ENCODE measurements around the gene CMTM4.
"Not testable (repeated sequence)": the region's sequence is repeated elsewhere in the genome, so short reads cannot be mapped to it uniquely, and the experiment has no call there.

CMTM4 gene

DNA sequence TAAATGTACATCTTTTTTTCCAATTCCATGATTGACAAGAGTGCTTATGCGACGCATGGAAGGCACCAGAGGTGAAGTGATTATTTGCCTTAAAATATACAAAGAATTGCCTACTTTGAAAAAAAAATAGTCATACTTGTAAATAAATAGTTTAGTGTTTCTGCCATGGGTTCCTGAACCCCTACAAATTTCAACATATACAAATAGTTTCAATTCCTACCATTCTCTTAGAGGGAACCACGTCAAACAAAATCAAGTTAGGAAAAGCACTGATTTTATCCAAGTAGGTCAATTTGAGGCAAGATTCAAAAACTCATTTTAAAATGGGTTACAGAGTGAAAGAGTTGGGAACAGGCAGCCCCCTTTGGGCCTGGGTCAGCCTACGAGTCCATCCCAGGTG, 80.4 kb downstream of the CMTM4 start:
- no peak for DNase-seq (ENCODE audit: low spot score)

DNA sequence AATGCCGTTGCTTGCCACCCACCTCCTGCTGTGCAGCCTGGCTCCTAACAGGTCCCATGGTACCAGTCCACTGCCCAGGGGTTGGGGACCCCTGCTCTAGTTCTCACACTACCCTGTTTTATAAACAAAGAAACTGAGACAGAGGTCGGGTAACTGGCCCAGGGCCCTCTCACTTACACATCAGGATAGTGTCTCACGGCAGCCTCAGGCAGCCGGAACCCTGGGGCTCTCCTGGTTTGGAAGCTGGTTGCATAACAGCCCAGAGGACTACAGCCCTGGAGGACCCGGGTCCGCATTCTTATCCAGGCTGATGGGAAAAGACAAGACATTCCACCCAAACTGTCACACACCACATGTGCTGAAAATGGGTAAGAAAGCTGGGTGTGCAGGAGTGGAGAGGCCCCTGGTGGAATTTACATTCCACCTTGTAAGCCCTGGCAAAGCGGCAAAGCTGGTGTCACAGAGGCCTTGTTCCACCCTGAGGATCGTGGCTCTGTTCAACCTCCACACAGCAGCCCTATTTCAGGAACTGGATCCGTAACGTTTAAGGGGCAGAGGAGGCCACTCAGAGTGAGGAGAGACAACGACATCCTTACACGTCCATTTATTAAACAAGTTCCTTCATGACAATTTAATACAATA, 82.3 kb downstream of the CMTM4 start:
- DNase-seq (ENCODE audit: low spot score) = no peak

GRCh38 chr16:66612422-66612821, 84.1 kb downstream of the CMTM4 start:
- DNase-seq (ENCODE audit: low spot score) = no peak

GRCh38 chr16:66611911-66612310, 84.6 kb downstream of the CMTM4 start:
- not testable (repeated sequence) for DNase-seq (ENCODE audit: low spot score)

DNA sequence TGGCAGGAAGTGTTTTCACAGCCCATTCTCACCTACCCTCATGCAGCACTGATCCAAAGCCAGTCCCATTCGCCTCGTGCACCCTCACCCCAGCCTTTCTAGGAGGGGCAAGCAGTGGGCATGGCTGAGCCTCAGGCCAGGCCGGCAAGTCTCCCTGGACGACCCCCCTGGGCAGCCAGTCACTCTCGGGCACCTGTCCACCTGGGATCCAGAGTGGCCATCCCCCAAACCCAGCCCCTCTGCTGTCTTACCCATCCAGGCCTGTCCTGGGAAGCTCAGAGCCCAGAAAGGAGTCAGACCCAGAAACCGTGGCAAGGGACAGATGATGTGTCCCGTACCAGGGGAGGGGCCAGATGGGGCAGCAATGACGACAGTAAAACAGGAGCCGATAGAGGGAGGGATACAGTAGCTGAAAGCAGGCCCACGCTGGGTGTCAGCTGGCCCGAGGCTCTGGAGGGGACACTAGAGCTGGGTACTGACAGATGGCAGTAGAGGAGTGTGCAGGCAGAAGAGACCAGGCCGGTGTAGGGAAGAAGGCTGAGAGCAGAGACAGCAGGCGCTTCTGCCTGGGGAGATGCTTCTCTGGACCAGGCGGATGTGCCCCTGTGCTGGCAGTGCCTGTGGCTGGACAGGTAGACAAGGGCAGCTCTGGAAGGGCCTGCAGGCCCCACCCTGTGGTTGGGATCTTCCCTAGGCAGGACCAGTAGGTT, 86.3 kb downstream of the CMTM4 start:
- DNase-seq (ENCODE audit: low spot score) = no peak

- DNase-seq (ENCODE audit: low spot score) = no peak
Measured at GRCh38 chr16:66609139-66609510, 87.4 kb downstream of the CMTM4 start.

GRCh38 chr16:66608241-66609138, 88.1 kb downstream of the CMTM4 start:
- DNase-seq (ENCODE audit: low spot score) = peak; percentile 80

- no peak for DNase-seq (ENCODE audit: low spot score)
Measured at GRCh38 chr16:66605979-66606751, 90.4 kb downstream of the CMTM4 start.

DNA sequence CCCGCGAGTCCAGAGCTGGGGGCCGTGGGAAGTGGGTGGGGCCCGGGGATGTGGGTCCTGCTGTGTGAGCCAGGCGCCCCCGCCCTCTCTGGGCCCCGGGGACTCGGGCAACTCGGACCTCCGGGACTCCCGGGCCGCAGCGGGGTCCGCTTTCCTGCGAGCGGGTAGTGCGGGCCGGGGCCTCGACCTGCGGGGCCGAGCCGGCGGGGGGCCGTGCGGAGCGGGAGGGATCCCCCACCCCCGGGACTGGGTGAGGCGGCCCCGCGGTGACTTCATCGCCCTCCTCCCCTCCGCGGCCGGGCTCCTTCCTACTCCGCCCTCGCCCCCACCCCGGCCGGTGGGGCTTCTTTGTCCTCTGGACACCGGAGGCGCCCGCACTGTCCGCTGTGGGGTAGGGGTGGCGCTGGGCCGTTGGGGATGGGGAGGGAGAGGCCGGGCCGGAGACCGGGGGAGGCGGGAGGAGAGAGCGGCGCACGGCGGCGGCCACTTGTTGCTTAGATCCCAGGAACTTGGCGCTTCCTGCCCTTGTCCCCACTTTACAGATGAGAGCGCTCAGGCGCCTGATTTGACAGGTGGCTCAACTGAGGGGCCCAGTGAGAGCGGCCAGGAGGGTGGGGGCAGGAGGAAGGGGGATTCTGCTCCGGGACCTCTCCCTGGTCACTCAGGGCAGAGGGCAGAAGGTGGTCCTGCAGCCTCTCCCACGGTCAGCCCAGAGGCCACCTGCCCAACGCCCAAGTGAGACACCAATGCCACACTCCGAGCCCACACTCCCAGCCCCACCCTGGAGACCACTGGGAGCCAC, 91.2 kb downstream of the CMTM4 start:
- no peak for DNase-seq (ENCODE audit: low spot score)

- peak; percentile 76 for DNase-seq (ENCODE audit: low spot score)
Measured at GRCh38 chr16:66604376-66605176, 92.0 kb downstream of the CMTM4 start, which contains the start of gene CMTM3. TSS of gene CMTM3 (plus strand) at chr16:66604704. CDS start at chr16:66604806, 102 bp downstream.

- peak; percentile 81 for DNase-seq (ENCODE audit: low spot score)
Measured at GRCh38 chr16:66603537-66604375, 92.8 kb downstream of the CMTM4 start.

GRCh38 chr16:66601471-66601870, 95.1 kb downstream of the CMTM4 start:
- no peak for DNase-seq (ENCODE audit: low spot score)

DNA sequence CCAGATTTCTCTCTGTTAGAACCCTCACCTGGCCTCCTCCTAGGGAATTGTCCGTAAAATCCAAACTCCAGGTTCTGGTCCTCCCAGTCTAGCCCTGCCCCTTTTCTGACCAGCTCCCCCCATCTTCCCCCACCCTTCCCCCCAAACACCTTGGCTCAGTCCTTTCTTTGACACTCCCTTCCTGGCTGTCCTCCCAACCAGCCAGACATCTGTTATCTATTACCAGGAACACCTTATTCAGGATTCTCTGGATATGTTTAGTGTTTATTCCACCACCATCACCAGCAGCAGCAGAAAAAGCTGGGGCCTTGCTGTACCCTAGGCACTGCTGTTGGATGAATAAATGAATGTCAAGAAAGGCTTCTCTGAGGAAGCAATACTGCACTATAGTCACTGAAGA, 96.1 kb downstream of the CMTM4 start:
- DNase-seq (ENCODE audit: low spot score) = no peak

DNA sequence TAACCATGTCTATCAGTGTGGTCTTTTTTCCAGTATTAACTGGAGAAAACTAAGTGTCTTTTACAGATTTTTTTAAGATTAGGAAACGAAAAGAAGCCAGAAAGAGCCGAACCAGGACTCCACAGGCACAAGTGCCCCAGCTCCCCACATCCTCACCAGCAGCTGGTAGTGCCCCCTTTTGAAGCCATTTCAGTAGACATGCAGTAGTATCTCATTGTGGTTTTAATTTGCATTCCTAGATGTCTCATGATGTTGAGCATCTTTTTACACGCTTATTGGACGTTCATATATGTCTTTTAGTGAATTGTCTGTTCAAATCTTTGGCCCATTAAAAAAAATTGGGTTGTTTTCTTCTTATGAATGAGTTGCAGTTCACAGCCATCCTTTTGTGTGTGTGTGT, 96.8 kb downstream of the CMTM4 start:
- DNase-seq (ENCODE audit: low spot score) = no peak

- DNase-seq (ENCODE audit: low spot score) = no peak
Measured at GRCh38 chr16:66598111-66598510, 98.4 kb downstream of the CMTM4 start.

DNA sequence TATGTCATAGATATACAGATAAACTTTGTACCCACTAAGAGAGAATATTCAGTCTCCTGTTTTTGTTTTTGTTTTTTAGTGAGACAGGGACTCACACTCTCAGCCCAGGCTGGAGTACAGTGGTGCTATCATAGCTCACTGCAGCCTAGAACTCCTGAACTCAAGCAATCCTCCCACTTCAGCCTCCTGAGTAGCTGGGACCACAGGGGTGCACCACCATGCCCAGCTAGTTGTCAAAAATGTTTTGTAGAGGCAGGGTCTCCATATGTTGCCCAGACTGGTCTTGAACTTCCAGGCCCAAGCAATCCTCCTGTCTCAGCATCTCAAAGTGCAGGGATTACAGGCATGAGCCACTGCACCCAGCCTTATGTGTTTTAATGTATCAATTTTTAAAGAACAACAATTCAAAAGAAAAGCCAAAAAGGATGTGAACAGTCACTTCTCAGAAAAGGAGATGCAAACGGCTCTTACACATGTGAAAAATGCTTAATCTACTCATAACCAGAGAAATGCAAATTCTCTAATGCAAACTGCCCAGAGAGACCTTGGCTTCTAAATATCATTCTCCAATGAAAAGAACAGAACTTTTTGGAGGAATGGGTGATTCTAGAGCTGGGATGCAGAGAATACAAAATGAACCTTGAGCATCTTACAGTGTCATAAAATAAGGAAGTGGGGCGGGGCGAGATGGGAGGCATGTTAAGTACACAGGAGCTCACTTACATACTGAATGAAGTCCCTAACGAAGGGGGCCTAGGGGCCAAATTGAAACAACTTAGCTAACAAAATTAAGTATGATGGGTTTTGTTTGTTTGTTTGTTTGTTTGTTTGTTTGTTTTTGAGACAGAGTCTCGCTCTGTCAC, 99.3 kb downstream of the CMTM4 start:
- DNase-seq (ENCODE audit: low spot score) = no peak

GRCh38 chr16:66596559-66596958, 100.0 kb downstream of the CMTM4 start:
- DNase-seq (ENCODE audit: low spot score) = not testable (repeated sequence)

GRCh38 chr16:66594739-66595138, 101.8 kb downstream of the CMTM4 start:
- DNase-seq (ENCODE audit: low spot score) = no peak

Measured in SK-N-DZ (cell line).